Measurements from ENCODE around the gene ALAD. TPM values are rescaled to one million over a fixed set of nuclear protein-coding genes. Genes with fewer than 3 reads are reported as not detected.

The ALAD gene
- total RNA-seq, 3 donors from 2014 or later (not counting 1 experiment from before 2014, with no cell fraction given) = 30.3 to 38.7 (median 36.4) TPM

- Histone ChIP-seq H3K4me3 (ENCODE audit: low read length) (no peak overlapping the region), H3K27ac (ENCODE audit: low read length) (no peak overlapping the region), H3K27me3 (ENCODE audit: control insufficient read depth, insufficient read depth, low read length) (no peaks in the 10 kb centered on the region), H3K9me3 (ENCODE audit: control insufficient read depth, insufficient read depth, low read length) (no peaks in the 10 kb centered on the region), H3K4me1 (ENCODE audit: control insufficient read depth, insufficient read depth, low read length) (peaks cover 16% of the 10 kb centered on the region), H3K36me3 (ENCODE audit: control insufficient read depth, insufficient read depth, low read length) (no peaks in the 10 kb centered on the region)
- WGBS (ENCODE audit: insufficient coverage) = 80% methylated on average over 5 of the region's 5 CpGs
- intact Hi-C loops (cut with micrococcal nuclease) = no loop called here
- TF ChIP-seq CTCF (IDR thresholded peaks at IDR 0.05) = no peak
- H3K4me3 Mint-ChIP-seq = no peak overlapping the region
- H3K4me1 Mint-ChIP-seq = peaks cover 6 to 32% of the 10 kb centered on the region in 2 donors
- no peak for DNase-seq
- H3K9me3 Mint-ChIP-seq = no peaks in the 10 kb centered on the region
- no peak for ATAC-seq
- no peaks in the 10 kb centered on the region for H3K27me3 Mint-ChIP-seq (ENCODE audit: low read depth in 2 of 2)
- no peak overlapping the region for H3K27ac Mint-ChIP-seq
- no peaks in the 10 kb centered on the region for H3K36me3 Mint-ChIP-seq
These were observed 2.3 kb downstream of the ALAD start for GRCh38 chr9:113398796-113399195.

DNA sequence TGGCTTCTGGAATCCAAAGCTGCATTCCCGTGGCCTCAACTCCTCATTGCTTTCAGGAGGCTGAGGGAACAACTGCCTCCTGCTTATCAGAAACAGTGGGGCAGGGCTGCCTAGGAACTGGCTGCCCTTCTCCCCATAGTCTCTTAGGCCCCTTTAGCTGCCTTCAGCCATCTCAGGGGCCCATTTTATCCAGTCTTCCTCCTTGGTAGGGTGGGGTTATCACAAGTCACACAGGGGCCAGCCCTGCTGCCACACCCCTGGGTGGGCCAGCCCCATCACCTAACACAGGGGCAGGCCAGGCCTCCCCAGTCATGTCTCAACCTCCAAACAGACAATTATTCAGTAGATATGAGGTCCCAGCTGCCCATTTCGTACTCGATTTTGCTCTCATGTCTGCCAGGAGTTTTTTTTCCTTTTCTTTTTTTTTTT is 3.9 kb downstream of the ALAD start:
- no peaks in the 10 kb centered on the region for H3K27me3 Mint-ChIP-seq (ENCODE audit: low read depth in 2 of 2)
- H3K27ac Mint-ChIP-seq = no peak overlapping the region
- Histone ChIP-seq H3K27me3 (ENCODE audit: control insufficient read depth, insufficient read depth, low read length) (no peaks in the 10 kb centered on the region), H3K36me3 (ENCODE audit: control insufficient read depth, insufficient read depth, low read length) (peaks cover 4% of the 10 kb centered on the region), H3K4me3 (ENCODE audit: low read length) (no peak overlapping the region), H3K4me1 (ENCODE audit: control insufficient read depth, insufficient read depth, low read length) (peaks cover 16% of the 10 kb centered on the region), H3K27ac (ENCODE audit: low read length) (no peak overlapping the region), H3K9me3 (ENCODE audit: control insufficient read depth, insufficient read depth, low read length) (no peaks in the 10 kb centered on the region)
- peaks cover 6 to 32% of the 10 kb centered on the region in 2 donors for H3K4me1 Mint-ChIP-seq
- intact Hi-C loops (cut with micrococcal nuclease) = no loop called here
- WGBS (ENCODE audit: insufficient coverage) = 88% methylated on average over 3 of the region's 3 CpGs
- no peak overlapping the region for H3K4me3 Mint-ChIP-seq
- DNase-seq (no peak), ATAC-seq (no peak)
- no peaks in the 10 kb centered on the region for H3K9me3 Mint-ChIP-seq
- TF ChIP-seq CTCF (IDR thresholded peaks at IDR 0.05) = no peak
- H3K36me3 Mint-ChIP-seq = no peaks in the 10 kb centered on the region

DNA sequence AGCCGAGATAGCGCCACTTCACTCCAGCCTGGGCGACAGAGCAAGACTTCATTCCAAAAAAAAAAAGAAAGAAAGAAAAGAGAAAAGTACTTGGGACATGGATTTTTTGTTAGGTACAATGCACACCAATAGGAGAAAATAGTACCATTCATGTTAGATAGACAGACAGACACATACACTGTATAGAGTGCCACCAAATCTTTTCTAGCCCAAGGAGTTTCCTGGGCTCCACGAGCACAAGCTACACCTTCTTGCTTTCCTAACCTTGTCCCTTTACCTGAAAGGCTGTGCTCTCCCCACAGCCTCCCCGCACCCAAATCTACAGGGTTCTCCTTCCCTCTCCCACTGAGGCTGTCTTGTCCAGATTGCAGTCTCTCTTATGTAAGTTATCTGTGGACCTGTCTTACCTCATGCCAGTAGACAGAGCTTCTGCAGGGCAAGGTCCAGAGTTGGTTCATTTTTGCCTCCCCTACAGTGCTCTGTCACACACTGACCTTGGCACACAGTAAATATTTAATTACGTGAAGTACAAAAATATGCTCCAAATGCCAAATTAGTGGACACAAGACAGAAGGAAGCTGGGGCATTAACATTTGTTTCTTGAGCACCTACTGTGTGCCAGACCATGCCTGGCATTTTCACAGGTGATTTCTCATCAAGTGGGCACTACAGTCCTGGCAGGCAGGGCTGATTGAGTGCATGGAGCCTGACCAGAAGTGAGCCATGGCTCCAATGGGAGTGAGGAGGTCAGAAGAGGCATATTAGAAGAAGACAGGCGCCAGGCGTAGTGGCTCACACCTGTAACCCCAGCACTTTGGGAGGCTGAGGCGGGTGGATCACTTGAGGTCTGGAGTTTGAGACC is 5.9 kb downstream of the ALAD start:
- Mint-ChIP-seq H3K27ac (no peak overlapping the region), H3K36me3 (no peaks in the 10 kb centered on the region), H3K4me1 (peaks cover 0 to 27% of the 10 kb centered on the region in 2 donors), H3K9me3 (no peaks in the 10 kb centered on the region), H3K4me3 (no peak overlapping the region), H3K27me3 (ENCODE audit: low read depth in 2 of 2) (no peaks in the 10 kb centered on the region)
- ATAC-seq = no peak
- no peak for TF ChIP-seq CTCF (IDR thresholded peaks at IDR 0.05)
- no peak for DNase-seq
- no peaks in the 10 kb centered on the region for H3K27me3 ChIP-seq (ENCODE audit: control insufficient read depth, insufficient read depth, low read length)
- WGBS (ENCODE audit: insufficient coverage) = 97% methylated on average over 9 of the region's 9 CpGs
- peaks cover 23% of the 10 kb centered on the region for H3K36me3 ChIP-seq (ENCODE audit: control insufficient read depth, insufficient read depth, low read length)
- H3K27ac ChIP-seq (ENCODE audit: low read length) = no peak overlapping the region
- no peak overlapping the region for H3K4me3 ChIP-seq (ENCODE audit: low read length)
- H3K9me3 ChIP-seq (ENCODE audit: control insufficient read depth, insufficient read depth, low read length) = no peaks in the 10 kb centered on the region
- intact Hi-C loops (cut with micrococcal nuclease) = no loop called here
- peaks cover 4% of the 10 kb centered on the region for H3K4me1 ChIP-seq (ENCODE audit: control insufficient read depth, insufficient read depth, low read length)

Data from natural killer cell (primary cell).